Uterus (tissue), 4 donors: Measurements from ENCODE around the gene VIPR2. TPM values are rescaled to one million over a fixed set of nuclear protein-coding genes. Genes with fewer than 3 reads are reported as not detected.
A peak's percentile ranks its signal among the peaks of the same experiment; 100 is the strongest.

ENCODE experiments used
- DNase-seq, 2 donors: peaks; one replicate each; pipeline ENCODE4 v3.0.0-alpha.2; 2019 to 2020
- H3K27ac ChIP-seq, 2 donors: fragments of 200-600 bp; sonication (generic); 1 replicate in 1 of 2; 2 replicates in 1 of 2; pipeline ENCODE4 v1.5.1; 2016 to 2018
- H3K27me3 ChIP-seq, 2 donors: fragments of 200-600 bp; sonication (generic); one replicate each; pipeline ENCODE4 v1.5.1; 2018 to 2019; ENCODE audit warnings: control low read depth in 1 of 2
- H3K36me3 ChIP-seq, 2 donors: fragments of 200-600 bp; sonication (generic); one replicate each; pipeline ENCODE4 v1.5.1; 2019; ENCODE audit warnings: control low read depth in 1 of 2
- H3K4me1 ChIP-seq, 2 donors: fragments of 200-600 bp; sonication (generic); one replicate each; pipeline ENCODE4 v1.5.1; 2018 to 2019; ENCODE audit warnings: control low read depth in 1 of 2
- H3K4me3 ChIP-seq, 2 donors: fragments of 200-600 bp; sonication (generic); 1 replicate in 1 of 2; 2 replicates in 1 of 2; pipeline ENCODE4 v1.5.1; 2018 to 2019; ENCODE audit warnings: mild to moderate bottlenecking in 1 of 2
- H3K9me3 ChIP-seq, 2 donors: fragments of 200-600 bp; sonication (generic); one replicate each; pipeline ENCODE4 v1.5.1; 2019; ENCODE audit warnings: control low read depth in 1 of 2
- CTCF ChIP-seq, 4 experiments: fragments of 200-600 bp in 2 of 4; fragments of 450-650 bp in 2 of 4; sonication (generic) in 2 of 4; IDR thresholded peaks; one replicate each; pipeline ENCODE4 v1.5.1; 2016 to 2019; ENCODE audit warnings: antibody characterized with exemption in 4 of 4, mild to moderate bottlenecking in 2 of 4, moderate library complexity in 1 of 4
- POLR2A ChIP-seq, 2 donors: fragments of 450-650 bp; IDR thresholded peaks; one replicate each; pipeline ENCODE4 v1.6.1; 2016; ENCODE audit warnings: antibody characterized with exemption in 2 of 2, mild to moderate bottlenecking in 1 of 2, moderate library complexity in 1 of 2
- intact Hi-C: fragments of 100-400 bp; cut with DNase I; formaldehyde crosslinking; loops from one replicate; pipeline ENCODE4 v1.15.1; 2023; ENCODE audit warnings: low total_unique reads
- total RNA-seq, 4 donors: library from RNA; depleted of rRNA in 3 of 4; stranded (reverse); fragments of >200 nt in 3 of 4; gene quantifications; one replicate each; pipeline versions ENCODE4 v1.1.0 to v1.2.4, GENCODE V29; 2014 to 2023
- donor health status: DM: yes; HTN: yes; CAD: no.

The VIPR2 gene
- total RNA-seq, 4 donors from 2014 or later, result 3.1 to 9.8 (median 4.5) TPM

- DNase-seq, result peak; percentile 52 to 67
- no peak for TF ChIP-seq CTCF (IDR thresholded peaks at IDR 0.05)
- no peak for TF ChIP-seq POLR2A (IDR thresholded peaks at IDR 0.05)
- intact Hi-C loops, result no loop called here
- Histone ChIP-seq H3K27me3 (no peaks in the 10 kb centered on the region), H3K36me3 (no peaks in the 10 kb centered on the region), H3K4me1 (no peaks in the 10 kb centered on the region), H3K27ac (peak overlapping the region; percentile 17 to 71), H3K4me3 (peak overlapping the region; percentile 34 to 46), H3K9me3 (no peaks in the 10 kb centered on the region)
Observed at GRCh38 chr7:159031135-159031701, 113.4 kb downstream of the VIPR2 start.

GRCh38 chr7:159030490-159031134 is 114.1 kb downstream of the VIPR2 start:
- DNase-seq, result peak; percentile 52 to 64
- intact Hi-C loops, result no loop called here
- no peaks in the 10 kb centered on the region for H3K9me3 ChIP-seq
- peak overlapping the region; percentile 34 to 46 for H3K4me3 ChIP-seq
- H3K4me1 ChIP-seq, result no peaks in the 10 kb centered on the region
- peak; percentile 34 to 55 (median 46) for TF ChIP-seq CTCF (IDR thresholded peaks at IDR 0.05)
- TF ChIP-seq POLR2A (IDR thresholded peaks at IDR 0.05), result peak in 1 of 2 donors; percentile 21
- peak overlapping the region; percentile 17 to 71 for H3K27ac ChIP-seq
- H3K36me3 ChIP-seq, result no peaks in the 10 kb centered on the region
- no peaks in the 10 kb centered on the region for H3K27me3 ChIP-seq

GRCh38 chr7:159028508-159029401 is 115.9 kb downstream of the VIPR2 start:
- TF ChIP-seq POLR2A (IDR thresholded peaks at IDR 0.05) (no peak), CTCF (IDR thresholded peaks at IDR 0.05) (no peak)
- no peak overlapping the region for H3K27ac ChIP-seq
- H3K4me1 ChIP-seq, result no peaks in the 10 kb centered on the region
- intact Hi-C loops, result no loop called here
- DNase-seq, result no peak
- no peaks in the 10 kb centered on the region for H3K9me3 ChIP-seq
- H3K27me3 ChIP-seq, result no peaks in the 10 kb centered on the region
- no peaks in the 10 kb centered on the region for H3K36me3 ChIP-seq
- H3K4me3 ChIP-seq, result no peak overlapping the region

- no peak for DNase-seq
- H3K27me3 ChIP-seq, result no peaks in the 10 kb centered on the region
- no peaks in the 10 kb centered on the region for H3K4me1 ChIP-seq
- H3K4me3 ChIP-seq, result no peak overlapping the region
- intact Hi-C loops, result no loop called here
- no peaks in the 10 kb centered on the region for H3K36me3 ChIP-seq
- TF ChIP-seq POLR2A (IDR thresholded peaks at IDR 0.05) (no peak), CTCF (IDR thresholded peaks at IDR 0.05) (no peak)
- no peak overlapping the region for H3K27ac ChIP-seq
- no peaks in the 10 kb centered on the region for H3K9me3 ChIP-seq
Observed at GRCh38 chr7:159027789-159028507, 116.7 kb downstream of the VIPR2 start.
